GM18861 (cell line): ENCODE results near the gene GHR.

ENCODE experiments used
- ATAC-seq: cut with Tn5 transposase; IDR thresholded peaks from one replicate; pipeline ENCODE4 v1.9.1; 2021; ENCODE audit not compliant: unreplicated experiment

GHR gene

DNA sequence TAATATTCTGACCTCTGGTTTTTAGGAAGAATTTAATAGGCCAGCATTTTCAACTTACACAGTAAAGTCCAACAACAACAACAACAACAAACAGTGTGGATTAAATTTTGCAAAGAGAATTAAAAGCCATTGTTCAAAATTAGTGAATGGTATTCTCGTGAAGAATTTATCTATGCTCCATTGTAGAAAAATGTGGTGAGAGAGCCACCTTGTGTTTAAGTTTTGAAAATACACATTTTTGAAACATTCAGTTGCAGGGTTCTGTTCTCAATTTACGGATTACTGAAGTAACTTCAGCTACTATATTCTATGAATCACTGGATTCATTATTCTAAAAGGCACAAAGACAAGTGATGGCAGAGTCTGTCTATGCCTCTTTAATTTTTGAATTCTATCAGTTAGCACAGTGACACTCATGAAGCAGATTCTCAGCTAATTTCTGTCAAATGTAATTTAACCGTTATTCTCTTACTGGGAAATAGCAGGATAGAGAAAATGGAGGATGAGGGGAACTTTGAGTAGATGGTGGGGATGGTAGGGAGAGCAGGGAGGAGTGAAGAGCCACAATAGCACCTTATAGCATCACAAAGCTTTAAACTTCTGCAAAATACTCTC is 344.4 kb downstream of the GHR start:
- ATAC-seq: no peak

DNA sequence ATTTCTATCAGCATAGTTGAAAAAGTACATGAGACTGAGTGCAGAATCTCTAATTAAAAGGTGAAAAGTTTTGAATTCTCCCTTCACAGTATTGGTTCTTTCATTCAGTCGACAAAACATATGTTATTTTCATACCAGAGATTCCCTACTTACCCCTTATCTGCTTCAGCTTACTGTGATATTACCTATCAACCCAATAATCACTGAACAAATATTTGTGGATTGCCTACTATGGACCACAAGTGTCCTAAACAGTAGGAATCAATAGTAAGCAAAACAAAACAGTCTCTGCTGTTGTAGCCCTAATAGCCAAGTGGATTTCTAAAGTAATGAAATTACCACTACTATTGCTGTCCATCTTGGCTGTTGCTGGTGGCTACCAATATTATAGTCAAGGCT is 344.9 kb downstream of the GHR start:
- ATAC-seq: no peak

- no peak for ATAC-seq
Observed at GRCh38 chr5:42770003-42770402, 346.8 kb downstream of the GHR start.
